IgD-negative memory B cell (primary cell): ENCODE measurements around the gene PRKAB2. TPM values are rescaled to one million over a fixed set of nuclear protein-coding genes. Genes with fewer than 3 reads are reported as not detected.
"Not testable (repeated sequence)": the region's sequence is repeated elsewhere in the genome, so short reads cannot be mapped to it uniquely, and the experiment has no call there.

Source experiments
- H3K27ac Mint-ChIP-seq, 3 donors: one replicate each; pipeline ENCODE4 v1.8.0; 2020 to 2022; ENCODE audit warnings: mild to moderate bottlenecking in 3 of 3, mixed read lengths in 3 of 3, moderate library complexity in 1 of 3
- H3K27me3 Mint-ChIP-seq: one replicate; pipeline ENCODE4 v1.8.0; 2021; ENCODE audit warnings: mixed read lengths
- H3K36me3 Mint-ChIP-seq: one replicate; pipeline ENCODE4 v1.8.0; 2020; ENCODE audit warnings: mild to moderate bottlenecking, mixed read lengths
- H3K4me1 Mint-ChIP-seq, 3 donors: one replicate each; pipeline ENCODE4 v1.8.0; 2020 to 2022; ENCODE audit warnings: mixed read lengths in 3 of 3, mild to moderate bottlenecking in 1 of 3
- H3K4me3 Mint-ChIP-seq, 4 donors: one replicate each; pipeline ENCODE4 v1.8.0; 2020 to 2022; ENCODE audit warnings: mild to moderate bottlenecking in 4 of 4, mixed read lengths in 4 of 4, moderate library complexity in 3 of 4
- H3K9me3 Mint-ChIP-seq, 3 donors: one replicate each; pipeline ENCODE4 v1.8.0; 2020 to 2021; ENCODE audit warnings: mixed read lengths in 3 of 3, mild to moderate bottlenecking in 1 of 3
- polyA plus RNA-seq: library from polyadenylated mRNA; unstranded; fragments of 300-500 nt; fragmentation: Illumina TruSeq; gene quantifications from one replicate; pipeline ENCODE4 v1.2.3, GENCODE V29; 2021

The PRKAB2 gene
- polyA plus RNA-seq, 1 donor from 2014 or later, result 2.6 TPM

- H3K4me3 Mint-ChIP-seq, result no peak overlapping the region
- H3K4me1 Mint-ChIP-seq, result no peaks in the 10 kb centered on the region
- H3K27me3 Mint-ChIP-seq, result no peaks in the 10 kb centered on the region
- H3K27ac Mint-ChIP-seq, result no peak overlapping the region
- H3K9me3 Mint-ChIP-seq, result no peaks in the 10 kb centered on the region
- peaks cover 17% of the 10 kb centered on the region for H3K36me3 Mint-ChIP-seq
Observed at GRCh38 chr1:147156642-147157041, 15.6 kb downstream of the PRKAB2 start.

- H3K27me3 Mint-ChIP-seq, result no peaks in the 10 kb centered on the region
- peaks cover 6% of the 10 kb centered on the region for H3K36me3 Mint-ChIP-seq
- peaks cover 0 to 3% (median 0%) of the 10 kb centered on the region in 3 donors for H3K4me1 Mint-ChIP-seq
- H3K9me3 Mint-ChIP-seq, result no peaks in the 10 kb centered on the region
- no peak overlapping the region for H3K4me3 Mint-ChIP-seq
- no peak overlapping the region for H3K27ac Mint-ChIP-seq
Observed at GRCh38 chr1:147152772-147153171, 19.5 kb downstream of the PRKAB2 start.

GRCh38 chr1:147151244-147151643 is 21.0 kb downstream of the PRKAB2 start:
- Mint-ChIP-seq H3K27me3 (no peaks in the 10 kb centered on the region), H3K4me3 (no peak overlapping the region), H3K4me1 (peaks cover 0 to 3% (median 0%) of the 10 kb centered on the region in 3 donors), H3K36me3 (peaks cover 6% of the 10 kb centered on the region), H3K9me3 (no peaks in the 10 kb centered on the region), H3K27ac (no peak overlapping the region)

GRCh38 chr1:147142886-147143285 is 29.4 kb downstream of the PRKAB2 start:
- Mint-ChIP-seq H3K4me3 (no peak overlapping the region), H3K27me3 (peaks cover 6% of the 10 kb centered on the region), H3K4me1 (no peaks in the 10 kb centered on the region), H3K27ac (no peak overlapping the region), H3K36me3 (peaks cover 1% of the 10 kb centered on the region), H3K9me3 (peaks cover 0 to 2% (median 0%) of the 10 kb centered on the region in 3 donors)

GRCh38 chr1:147130721-147131120 is 41.5 kb downstream of the PRKAB2 start:
- not testable (repeated sequence) for H3K9me3 Mint-ChIP-seq, H3K4me3 Mint-ChIP-seq, H3K4me1 Mint-ChIP-seq, H3K36me3 Mint-ChIP-seq, H3K27ac Mint-ChIP-seq, H3K27me3 Mint-ChIP-seq

- Mint-ChIP-seq H3K4me1 (no peaks in the 10 kb centered on the region), H3K36me3 (no peaks in the 10 kb centered on the region), H3K27me3 (peaks cover 3% of the 10 kb centered on the region), H3K9me3 (peaks cover 0 to 1% (median 1%) of the 10 kb centered on the region in 3 donors), H3K4me3 (no peak overlapping the region), H3K27ac (no peak overlapping the region)
Observed at GRCh38 chr1:147129116-147129873, 43.0 kb downstream of the PRKAB2 start.

- H3K27me3 Mint-ChIP-seq, result peaks cover 6% of the 10 kb centered on the region
- no peaks in the 10 kb centered on the region for H3K36me3 Mint-ChIP-seq
- no peaks in the 10 kb centered on the region for H3K4me1 Mint-ChIP-seq
- H3K27ac Mint-ChIP-seq, result no peak overlapping the region
- H3K4me3 Mint-ChIP-seq, result no peak overlapping the region
- H3K9me3 Mint-ChIP-seq, result peaks cover 0 to 1% (median 1%) of the 10 kb centered on the region in 3 donors
Observed at GRCh38 chr1:147124266-147124665, 48.0 kb downstream of the PRKAB2 start.

GRCh38 chr1:147117109-147117508 is 55.2 kb downstream of the PRKAB2 start:
- Mint-ChIP-seq H3K27ac (no peak overlapping the region), H3K27me3 (peaks cover 6% of the 10 kb centered on the region), H3K4me1 (no peaks in the 10 kb centered on the region), H3K4me3 (no peak overlapping the region), H3K9me3 (no peaks in the 10 kb centered on the region), H3K36me3 (peaks cover 2% of the 10 kb centered on the region)

GRCh38 chr1:147115496-147115895 is 56.8 kb downstream of the PRKAB2 start:
- Mint-ChIP-seq H3K4me1 (no peaks in the 10 kb centered on the region), H3K27me3 (peaks cover 6% of the 10 kb centered on the region), H3K27ac (no peak overlapping the region), H3K4me3 (no peak overlapping the region), H3K9me3 (no peaks in the 10 kb centered on the region), H3K36me3 (peaks cover 2% of the 10 kb centered on the region)

GRCh38 chr1:147115079-147115478 is 57.2 kb downstream of the PRKAB2 start:
- H3K27me3 Mint-ChIP-seq, H3K27ac Mint-ChIP-seq, H3K9me3 Mint-ChIP-seq, H3K4me1 Mint-ChIP-seq, H3K4me3 Mint-ChIP-seq, H3K36me3 Mint-ChIP-seq: not testable (repeated sequence)

GRCh38 chr1:147114353-147114752 is 57.9 kb downstream of the PRKAB2 start:
- H3K9me3 Mint-ChIP-seq, H3K27ac Mint-ChIP-seq, H3K4me3 Mint-ChIP-seq, H3K27me3 Mint-ChIP-seq, H3K36me3 Mint-ChIP-seq, H3K4me1 Mint-ChIP-seq: not testable (repeated sequence)

- Mint-ChIP-seq H3K27ac (no peak overlapping the region), H3K27me3 (peaks cover 7% of the 10 kb centered on the region), H3K4me1 (no peaks in the 10 kb centered on the region), H3K36me3 (peaks cover 2% of the 10 kb centered on the region), H3K4me3 (no peak overlapping the region), H3K9me3 (no peaks in the 10 kb centered on the region)
Observed at GRCh38 chr1:147111381-147112130, 60.7 kb downstream of the PRKAB2 start.

- peaks cover 7% of the 10 kb centered on the region for H3K27me3 Mint-ChIP-seq
- H3K9me3 Mint-ChIP-seq, result no peaks in the 10 kb centered on the region
- peaks cover 2% of the 10 kb centered on the region for H3K36me3 Mint-ChIP-seq
- H3K27ac Mint-ChIP-seq, result peak overlapping the region in 1 of 3 donors; percentile 24
- no peak overlapping the region for H3K4me3 Mint-ChIP-seq
- H3K4me1 Mint-ChIP-seq, result no peaks in the 10 kb centered on the region
Observed at GRCh38 chr1:147110872-147111271, 61.4 kb downstream of the PRKAB2 start.

- Mint-ChIP-seq H3K9me3 (no peaks in the 10 kb centered on the region), H3K27me3 (peaks cover 7% of the 10 kb centered on the region), H3K36me3 (peaks cover 2% of the 10 kb centered on the region), H3K4me1 (no peaks in the 10 kb centered on the region), H3K27ac (no peak overlapping the region), H3K4me3 (no peak overlapping the region)
Observed at GRCh38 chr1:147110434-147110833, 61.8 kb downstream of the PRKAB2 start.

- H3K27ac Mint-ChIP-seq, result no peak overlapping the region
Observed at GRCh38 chr1:147109762-147110161, 62.5 kb downstream of the PRKAB2 start.

GRCh38 chr1:147109041-147109440 is 63.2 kb downstream of the PRKAB2 start:
- H3K9me3 Mint-ChIP-seq, result no peaks in the 10 kb centered on the region
- peaks cover 2% of the 10 kb centered on the region for H3K36me3 Mint-ChIP-seq
- H3K27me3 Mint-ChIP-seq, result peaks cover 7% of the 10 kb centered on the region
- no peak overlapping the region for H3K27ac Mint-ChIP-seq
- H3K4me3 Mint-ChIP-seq, result no peak overlapping the region
- H3K4me1 Mint-ChIP-seq, result no peaks in the 10 kb centered on the region

More at GRCh38 chr1:147109762-147110161, 62.5 kb downstream of the PRKAB2 start:
- Mint-ChIP-seq H3K9me3 (no peaks in the 10 kb centered on the region), H3K4me1 (no peaks in the 10 kb centered on the region), H3K4me3 (no peak overlapping the region), H3K36me3 (peaks cover 2% of the 10 kb centered on the region), H3K27me3 (peaks cover 7% of the 10 kb centered on the region)
